Adipose tissue (tissue), 3 donors: ENCODE measurements around the gene CCAR1. TPM values are rescaled to one million over a fixed set of nuclear protein-coding genes. Genes with fewer than 3 reads are reported as not detected.
"Not testable (repeated sequence)": the region's sequence is repeated elsewhere in the genome, so short reads cannot be mapped to it uniquely, and the experiment has no call there.

Source experiments
- H3K27ac ChIP-seq: one replicate; pipeline ENCODE4 v1.5.1; 2013; ENCODE audit warnings: low read depth, low read length
- WGBS, 3 donors: extraction: QIAGEN DNeasy Blood & Tissue Kit; methylation state at CpG; one replicate each; pipeline ENCODE4 v1.1.7; 2013; 5-methylcytosine and 5-hydroxymethylcytosine counted together
- polyA plus RNA-seq, 3 donors: library from polyadenylated mRNA; stranded (reverse); fragments of 200-250 nt; gene quantifications; one replicate each; pipeline ENCODE4 v1.2.3, GENCODE V29; 2013
- donor health status: healthy with polysubstance abuse.
- donor health status: Bipolar disorder and iron deficiency.
- donor health status: healthy.

The CCAR1 gene
- polyA plus RNA-seq, 3 donors, result 10.8 to 34.9 (median 19.1) TPM

DNA sequence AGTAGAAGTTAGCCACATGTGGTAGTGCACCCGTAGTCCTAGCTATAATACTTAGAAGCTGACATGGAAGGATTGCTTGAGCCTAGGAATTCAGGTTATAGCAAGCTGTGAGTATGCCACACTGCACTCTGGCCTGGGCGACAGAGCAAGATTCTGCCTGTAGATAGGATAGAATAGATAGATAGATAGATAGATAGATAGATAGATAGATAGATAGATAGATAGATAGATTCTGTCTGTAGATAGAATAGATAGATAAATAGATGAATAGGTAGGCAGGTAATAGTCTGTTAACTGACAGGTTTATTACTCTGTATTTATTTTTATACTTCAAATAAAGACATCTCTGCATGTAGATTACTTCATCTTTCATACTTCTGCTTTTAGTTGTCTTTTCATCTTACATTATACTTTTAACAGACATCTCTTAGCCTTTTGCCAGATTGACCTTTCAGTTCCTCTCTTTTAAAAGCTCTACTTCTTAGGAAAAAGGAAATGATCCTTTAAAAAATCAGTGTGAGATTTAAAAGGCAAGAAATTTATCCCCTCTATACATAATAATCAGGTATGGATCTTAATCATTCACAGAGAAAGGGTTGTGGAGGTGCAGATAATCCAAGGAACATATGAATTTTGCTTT is 31.8 kb downstream of the CCAR1 start:
- H3K27ac ChIP-seq, result no peak overlapping the region
- WGBS, 3 donors, result 77 to 91% (median 88%) methylated on average over 2 of the region's 2 CpGs

DNA sequence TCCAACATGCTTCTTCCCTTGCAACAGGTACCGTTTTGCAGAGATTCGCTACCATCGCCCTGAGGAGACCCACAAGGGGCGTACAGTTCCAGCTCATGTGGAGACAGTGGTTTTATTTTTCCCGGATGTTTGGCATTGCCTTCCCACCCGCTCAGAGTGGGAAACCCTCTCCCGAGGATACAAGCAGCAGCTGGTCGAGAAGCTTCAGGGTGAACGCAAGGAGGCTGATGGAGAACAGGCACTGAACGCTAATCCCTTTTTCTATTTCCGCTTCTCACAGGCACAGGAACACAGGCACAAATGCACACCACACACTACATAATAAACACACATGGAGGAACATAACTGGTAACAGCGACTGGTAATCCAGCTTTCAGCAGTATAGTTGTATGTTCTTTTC is 35.2 kb downstream of the CCAR1 start:
- H3K27ac ChIP-seq, result no peak overlapping the region
- 89 to 95% (median 92%) methylated on average over 12 of the region's 12 CpGs for WGBS, 3 donors

DNA sequence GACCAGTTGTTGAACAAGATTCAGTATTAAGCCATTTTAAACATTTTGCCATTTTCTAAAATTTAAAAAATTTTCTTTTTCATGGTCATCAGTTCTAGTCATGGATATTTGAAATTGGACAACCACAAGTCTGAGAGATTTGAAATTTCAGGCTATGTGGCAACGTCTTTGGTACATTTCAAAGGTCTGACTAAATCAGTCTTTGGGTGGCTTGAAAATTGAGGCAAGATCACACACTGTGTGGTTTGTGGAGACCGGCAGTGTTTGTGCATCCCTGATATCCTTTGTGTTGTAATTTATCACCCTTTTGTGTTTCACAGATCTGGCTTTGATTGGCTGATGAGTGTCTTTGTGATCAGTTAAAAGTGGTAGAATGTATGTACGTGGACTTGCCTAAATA is 35.7 kb downstream of the CCAR1 start:
- WGBS, 3 donors, result 81 to 85% (median 82%) methylated on average over 3 of the region's 3 CpGs
- H3K27ac ChIP-seq, result no peak overlapping the region

GRCh38 chr10:68759223-68759863 is 38.3 kb downstream of the CCAR1 start:
- 96 to 98% (median 98%) methylated on average over 6 of the region's 6 CpGs for WGBS, 3 donors
- no peak overlapping the region for H3K27ac ChIP-seq

DNA sequence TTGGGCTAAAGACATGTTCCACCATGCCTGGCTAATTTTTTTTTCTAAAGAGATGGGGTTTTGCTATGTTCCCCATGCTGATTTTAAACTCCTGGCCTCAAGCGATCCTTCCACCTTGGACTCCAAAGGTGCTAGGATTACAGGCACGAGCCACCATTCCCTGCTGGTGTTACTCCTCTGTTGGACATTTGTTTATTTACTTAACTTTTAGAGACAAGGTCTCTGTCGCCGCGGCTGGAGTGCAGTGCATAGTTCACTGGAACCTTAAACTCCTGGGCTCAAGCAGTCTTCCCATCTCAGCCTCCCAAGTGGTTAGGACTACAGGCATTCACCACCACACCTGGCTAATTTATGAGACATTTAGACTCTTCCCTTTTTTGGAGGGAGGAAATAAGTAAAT is 38.9 kb downstream of the CCAR1 start:
- WGBS, 3 donors, result 64 to 83% (median 83%) methylated on average over 5 of the region's 5 CpGs
- no peak overlapping the region for H3K27ac ChIP-seq

GRCh38 chr10:68767407-68767806 is 46.4 kb downstream of the CCAR1 start:
- not testable (repeated sequence) for H3K27ac ChIP-seq
- WGBS, 3 donors, result 82 to 90% (median 90%) methylated on average over 7 of the region's 7 CpGs

GRCh38 chr10:68781613-68782574 is 60.9 kb downstream of the CCAR1 start:
- 91 to 95% (median 93%) methylated on average over 6 of the region's 6 CpGs for WGBS, 3 donors
- no peak overlapping the region for H3K27ac ChIP-seq

DNA sequence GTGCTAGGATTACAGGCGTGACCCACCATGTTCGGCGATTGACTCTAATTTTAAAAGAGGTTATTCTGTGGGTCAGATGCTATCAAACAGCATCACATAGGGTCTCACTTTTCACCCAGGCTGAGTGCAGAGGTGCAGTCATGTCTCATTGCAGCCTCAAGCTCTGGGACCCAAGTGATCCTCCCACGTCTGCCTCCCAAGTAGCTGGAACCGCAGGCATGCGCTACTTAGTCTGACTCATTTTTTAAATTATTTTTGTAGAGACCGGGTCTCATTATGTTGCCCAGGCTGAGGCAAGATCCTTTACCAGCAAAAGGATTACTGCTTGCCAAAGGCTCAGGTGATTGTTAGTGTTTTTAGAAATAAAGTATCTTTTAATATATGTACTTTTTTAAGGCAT is 63.4 kb downstream of the CCAR1 start:
- no peak overlapping the region for H3K27ac ChIP-seq
- WGBS, 3 donors, result 92 to 95% (median 95%) methylated on average over 7 of the region's 7 CpGs

DNA sequence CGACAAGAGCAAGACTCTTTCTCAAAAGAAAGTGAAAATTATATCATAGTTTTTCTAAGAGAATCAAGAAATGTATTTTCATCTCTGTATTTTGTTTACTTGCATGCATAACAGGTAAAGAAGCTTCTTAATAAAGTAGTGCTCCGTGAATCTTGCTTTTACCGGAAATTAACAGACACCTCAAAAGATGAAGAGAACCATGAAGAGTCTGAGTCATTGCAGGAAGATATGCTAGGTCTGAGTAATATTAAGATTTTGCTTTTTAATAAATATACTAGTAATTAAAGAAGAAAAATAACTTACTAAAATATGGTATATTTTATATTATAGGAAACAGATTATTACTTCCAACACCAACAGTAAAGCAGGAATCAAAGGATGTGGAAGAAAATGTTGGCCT is 66.8 kb downstream of the CCAR1 start:
- H3K27ac ChIP-seq, result no peak overlapping the region
- 88 to 95% (median 94%) methylated on average over 3 of the region's 3 CpGs for WGBS, 3 donors

DNA sequence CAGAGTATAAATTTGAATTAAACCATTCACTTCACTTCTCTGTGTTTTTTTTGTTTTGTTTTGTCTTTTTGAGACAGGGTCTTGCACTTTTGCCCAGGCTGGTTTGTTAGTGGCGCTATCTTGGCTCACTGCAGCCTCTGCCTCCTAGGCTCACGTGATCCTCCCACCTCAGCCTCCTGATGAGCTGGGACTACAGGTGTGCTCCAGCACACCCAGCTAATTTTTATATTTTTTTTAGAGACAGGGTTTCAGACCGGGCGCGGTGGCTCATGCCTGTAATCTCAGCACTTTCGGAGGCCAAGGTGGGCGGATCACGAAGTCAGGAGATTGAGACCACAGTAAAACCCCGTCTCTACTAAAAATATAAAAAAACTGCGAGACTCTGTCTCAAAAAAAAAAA is 69.4 kb downstream of the CCAR1 start:
- H3K27ac ChIP-seq, result no peak overlapping the region
- WGBS, 3 donors, result 95 to 98% (median 96%) methylated on average over 10 of the region's 10 CpGs

GRCh38 chr10:68792115-68792514 is 71.1 kb downstream of the CCAR1 start:
- WGBS, 3 donors, result 56 to 74% (median 70%) methylated on average over 1 of the region's 1 CpG
- no peak overlapping the region for H3K27ac ChIP-seq

DNA sequence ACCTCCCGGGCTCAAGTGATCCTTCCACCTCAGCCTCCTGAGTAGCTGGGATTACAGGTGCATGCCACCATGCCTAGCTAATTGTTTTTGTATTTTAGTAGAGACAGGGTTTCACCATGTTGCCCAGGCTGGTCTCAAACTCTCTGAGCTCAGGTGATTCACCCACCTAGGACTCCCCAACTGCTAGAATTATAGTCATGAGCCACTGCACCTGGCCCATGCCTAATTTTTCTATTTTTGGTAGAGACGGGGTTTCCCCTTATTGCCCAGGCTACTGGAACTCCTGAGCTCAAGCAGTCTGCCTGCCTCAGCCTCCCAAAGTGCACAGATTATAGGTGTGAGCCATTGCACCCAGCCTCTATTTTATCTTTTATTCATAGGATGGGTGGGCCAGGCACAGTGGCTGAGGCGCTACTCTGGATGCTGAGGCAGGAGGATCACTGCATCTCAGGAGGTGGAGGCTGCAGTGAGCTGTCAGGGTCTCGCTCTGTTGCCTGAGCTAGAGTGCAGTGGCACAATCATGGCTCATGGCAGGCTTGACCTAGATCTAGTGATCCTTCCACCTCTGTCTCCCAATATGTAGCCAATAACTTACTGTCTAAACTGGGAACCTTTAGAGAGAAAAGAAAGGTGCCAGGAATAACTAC is 75.0 kb downstream of the CCAR1 start:
- H3K27ac ChIP-seq, result no peak overlapping the region
- 94 to 99% (median 95%) methylated on average over 4 of the region's 4 CpGs for WGBS, 3 donors

- 85 to 90% (median 86%) methylated on average over 3 of the region's 3 CpGs for WGBS, 3 donors
- H3K27ac ChIP-seq, result no peak overlapping the region
Observed at GRCh38 chr10:68796605-68797004, 75.6 kb downstream of the CCAR1 start.

- H3K27ac ChIP-seq, result no peak overlapping the region
- 54 to 85% (median 67%) methylated on average over 2 of the region's 2 CpGs for WGBS, 3 donors
Observed at GRCh38 chr10:68800211-68800610, 79.2 kb downstream of the CCAR1 start.

DNA sequence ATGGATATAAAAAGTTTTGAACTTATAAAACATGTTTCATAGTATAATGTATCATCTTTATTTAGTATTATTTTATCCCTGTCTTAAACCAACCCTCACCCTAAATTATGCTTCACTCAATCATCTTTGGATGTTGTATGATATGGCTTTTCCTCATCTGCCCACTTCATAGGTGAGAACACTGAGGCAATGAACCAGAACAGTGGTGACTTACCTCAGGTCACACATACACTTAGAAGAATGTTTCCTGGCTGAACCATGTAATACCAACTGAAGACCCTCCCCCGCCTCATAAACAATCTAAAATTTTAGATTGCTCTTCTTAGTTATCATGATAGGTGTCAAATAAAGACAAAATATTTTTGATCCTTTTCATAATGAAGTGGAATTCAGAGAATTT is 83.7 kb downstream of the CCAR1 start:
- no peak overlapping the region for H3K27ac ChIP-seq
- WGBS, 3 donors, result 93 to 100% (median 98%) methylated on average over 1 of the region's 1 CpG

DNA sequence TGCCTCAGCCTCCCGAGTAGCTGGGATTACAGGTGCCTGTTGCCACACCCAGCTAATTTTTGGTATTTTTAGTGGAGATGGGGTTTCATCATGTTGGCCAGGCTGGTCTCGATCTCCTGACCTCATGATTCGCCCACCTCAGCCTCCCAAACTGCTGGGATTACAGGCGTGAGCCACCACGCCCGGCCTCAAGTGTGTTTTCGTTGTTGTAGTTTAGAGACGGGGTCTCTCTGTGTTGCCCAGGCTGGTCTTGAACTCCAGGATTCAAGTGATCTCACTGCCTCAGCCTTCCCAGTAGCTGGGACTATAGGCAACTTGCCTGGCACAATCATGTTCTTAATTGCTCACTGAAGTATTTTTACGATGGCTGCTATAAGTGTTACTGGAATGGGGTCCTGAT is 89.8 kb downstream of the CCAR1 start:
- 91 to 97% (median 92%) methylated on average over 9 of the region's 9 CpGs for WGBS, 3 donors
- not testable (repeated sequence) for H3K27ac ChIP-seq

GRCh38 chr10:68811314-68812009 is 90.4 kb downstream of the CCAR1 start:
- WGBS, 3 donors, result 80 to 89% (median 84%) methylated on average over 7 of the region's 7 CpGs
- H3K27ac ChIP-seq, result no peak overlapping the region

- H3K27ac ChIP-seq, result no peak overlapping the region
- WGBS, 3 donors, result 79 to 94% (median 86%) methylated on average over 4 of the region's 4 CpGs
Observed at GRCh38 chr10:68812420-68812819, 91.4 kb downstream of the CCAR1 start.
